CD1c-positive myeloid dendritic cell (primary cell): ENCODE data around the gene TMEM181.
"Not testable (repeated sequence)": the region's sequence is repeated elsewhere in the genome, so short reads cannot be mapped to it uniquely, and the experiment has no call there.

Source experiments
- DNase-seq: peaks from one replicate; pipeline ENCODE4 v3.0.0-alpha.2; 2016; ENCODE audit errors: extremely low spot score

TMEM181 gene

DNA sequence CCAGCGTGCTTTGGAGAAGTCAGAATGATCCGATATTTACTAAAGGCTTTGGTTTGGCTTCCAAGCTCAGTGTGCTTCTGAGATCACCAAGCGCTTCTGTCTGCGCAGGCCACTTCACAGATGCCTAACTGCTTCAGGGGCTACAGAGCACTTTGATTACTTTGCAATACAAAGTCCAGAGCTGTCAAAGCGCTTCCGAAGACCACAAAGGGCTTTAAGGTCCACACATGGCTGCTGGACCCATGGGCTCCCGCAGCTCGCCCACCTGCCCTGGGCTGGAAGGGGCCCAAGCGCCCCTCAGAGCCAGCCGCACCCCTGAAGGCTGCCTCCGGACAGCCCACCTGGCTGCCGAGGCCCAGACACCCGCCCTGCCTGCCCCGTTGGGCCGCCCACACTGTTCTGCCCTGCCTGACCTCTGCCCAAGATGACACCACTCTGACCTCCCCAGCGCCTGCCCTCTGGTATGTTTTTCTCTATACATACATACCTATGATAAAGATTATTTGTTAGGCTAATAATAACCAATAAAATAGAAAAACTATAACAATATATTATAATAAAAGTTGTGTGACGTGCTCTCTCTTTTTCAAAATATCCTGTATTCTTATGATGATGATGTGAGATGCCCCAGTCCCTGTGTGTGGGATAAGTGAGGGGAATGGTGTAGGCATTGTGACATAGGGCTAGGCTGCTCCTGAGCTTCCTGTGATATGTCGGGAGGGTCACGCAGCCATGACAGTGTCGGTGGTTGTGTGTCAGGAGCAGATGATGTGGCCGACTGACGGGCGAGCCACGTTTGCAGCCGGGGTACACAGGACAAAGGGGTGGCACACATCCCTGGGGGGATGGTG is 62.0 kb downstream of the TMEM181 start:
- no peak for DNase-seq

DNA sequence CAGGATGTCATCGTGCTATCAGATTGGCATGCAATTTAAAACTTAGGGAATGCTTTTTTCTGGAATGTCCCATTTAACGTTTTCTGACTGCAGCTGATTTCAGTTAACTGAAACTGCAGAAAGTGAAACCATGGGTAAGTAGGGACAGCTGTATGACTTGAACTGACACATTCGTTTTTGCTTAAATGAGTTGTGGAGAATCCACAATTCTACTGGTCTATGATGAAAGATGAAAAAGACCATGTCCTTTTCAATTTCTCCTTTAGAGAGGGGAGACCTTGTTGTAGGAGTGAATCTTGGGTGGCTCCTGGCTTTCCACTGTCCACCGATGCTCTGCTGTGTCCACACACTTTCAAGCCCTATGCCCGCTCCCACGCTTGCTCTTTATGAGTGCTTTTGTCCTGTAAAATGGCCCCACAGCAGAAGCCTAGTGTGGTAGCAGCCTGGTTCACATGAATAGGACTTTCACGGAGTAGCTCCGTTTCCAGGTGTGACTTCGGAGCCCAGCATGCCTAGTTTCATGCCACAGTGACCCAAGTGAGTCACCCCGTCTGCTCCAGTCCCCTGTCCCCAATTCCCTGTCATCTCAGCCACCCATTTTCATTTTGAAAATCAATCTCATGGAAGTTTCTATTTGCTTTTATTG is 62.8 kb downstream of the TMEM181 start:
- no peak for DNase-seq

DNA sequence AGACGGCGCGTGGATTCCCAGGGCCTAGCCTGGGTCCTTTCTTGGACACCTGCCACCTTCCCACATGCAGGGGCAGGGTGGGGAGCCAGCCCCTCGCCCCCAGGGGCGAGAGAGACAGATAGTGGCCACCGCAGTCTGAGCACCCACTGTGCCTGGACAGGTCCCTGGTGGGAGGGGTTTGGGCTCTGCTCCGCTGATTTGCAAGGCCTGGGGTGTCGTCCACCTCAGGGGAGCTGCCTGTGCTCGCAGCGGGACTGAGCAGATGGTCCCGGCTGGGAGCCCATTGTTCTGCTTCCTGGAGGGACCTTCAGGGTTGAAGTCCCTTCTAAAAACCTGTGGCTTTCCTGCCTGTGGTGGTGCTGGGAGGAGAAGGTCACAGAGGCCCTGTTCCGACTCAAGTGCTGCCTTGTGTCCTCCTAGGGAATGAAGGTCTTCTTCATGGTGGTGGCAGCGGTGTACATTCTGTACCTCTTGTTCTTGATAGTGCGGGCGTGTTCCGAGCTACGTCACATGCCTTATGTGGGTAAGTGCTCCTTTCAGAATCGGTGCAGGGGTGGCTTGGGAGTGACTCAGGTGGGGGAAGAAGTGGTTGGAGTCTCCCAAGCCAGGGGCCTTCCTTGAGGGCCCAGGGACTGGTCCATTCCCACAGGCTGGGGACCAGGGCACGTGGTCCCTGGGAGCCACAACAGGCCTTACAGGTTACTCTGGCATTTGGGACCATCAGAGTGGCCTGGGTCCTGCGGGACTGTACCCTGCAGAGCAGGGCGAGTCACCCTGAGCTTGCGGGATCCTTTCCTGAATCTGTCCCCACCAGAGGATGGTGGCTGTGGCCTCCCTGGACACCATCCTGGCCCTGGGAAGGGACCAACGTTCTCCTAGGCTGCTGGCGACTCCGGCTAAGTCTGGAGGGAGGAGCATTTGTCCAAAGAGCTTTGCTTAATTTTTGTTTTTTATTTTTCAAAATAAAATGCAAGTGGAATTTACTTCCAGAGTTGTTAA is 65.1 kb downstream of the TMEM181 start:
- no peak for DNase-seq

DNA sequence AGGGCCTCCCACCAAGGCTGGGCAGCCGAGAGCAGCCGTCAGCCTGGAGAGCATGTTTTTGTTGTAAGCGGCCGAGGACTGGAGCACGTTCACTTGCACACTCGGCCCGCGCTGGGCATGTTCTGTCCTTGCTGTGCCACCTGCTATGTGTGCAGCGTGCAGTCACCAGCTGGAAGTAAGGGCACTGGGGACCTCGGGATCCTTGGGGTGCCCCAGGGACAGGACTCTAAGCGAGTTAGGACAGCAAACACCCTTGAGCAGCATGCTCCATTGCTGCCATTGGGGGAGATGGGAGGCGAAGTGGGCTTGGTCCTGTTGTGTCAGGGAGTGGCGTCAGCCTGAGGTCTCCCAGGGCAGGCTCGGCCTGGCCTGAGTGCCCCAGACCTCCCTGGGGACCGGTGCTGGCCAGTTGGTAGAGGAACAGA is 66.0 kb downstream of the TMEM181 start:
- DNase-seq = no peak

DNA sequence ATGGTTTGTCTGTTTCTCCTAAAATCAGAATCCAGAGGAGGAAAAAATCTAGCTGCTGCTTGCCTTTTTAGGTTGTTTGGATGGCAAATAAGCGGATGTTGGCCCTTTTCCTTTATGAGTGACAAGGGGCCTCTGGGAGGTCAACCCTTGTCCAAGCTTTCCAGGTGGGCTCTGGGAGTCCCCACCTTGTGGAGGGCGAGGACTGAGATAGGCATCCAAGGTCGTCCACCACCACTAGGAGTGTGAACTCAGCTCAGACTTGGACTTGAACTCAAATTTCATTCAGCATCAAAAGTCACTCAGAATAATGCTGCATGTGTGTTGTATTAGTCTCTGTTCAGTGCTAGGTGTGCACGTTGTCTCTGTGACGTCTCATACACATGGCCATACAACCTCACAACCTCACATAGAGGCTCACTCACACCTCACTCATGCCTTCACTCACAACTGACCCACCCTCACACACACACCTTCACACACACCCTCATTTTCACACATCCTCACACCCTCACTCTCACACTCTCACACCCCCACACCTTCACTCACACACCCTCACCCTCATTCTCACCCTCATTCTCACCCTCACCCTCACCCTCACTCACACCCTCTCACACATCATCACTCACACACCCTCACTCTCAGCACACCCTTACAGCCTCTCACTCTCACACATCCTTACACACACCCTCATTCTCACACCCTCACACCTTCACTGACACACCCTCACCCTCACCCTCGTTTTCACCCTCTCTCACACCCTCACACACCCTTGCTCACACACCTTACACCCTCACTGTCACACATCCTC is 66.7 kb downstream of the TMEM181 start:
- no peak for DNase-seq

DNA sequence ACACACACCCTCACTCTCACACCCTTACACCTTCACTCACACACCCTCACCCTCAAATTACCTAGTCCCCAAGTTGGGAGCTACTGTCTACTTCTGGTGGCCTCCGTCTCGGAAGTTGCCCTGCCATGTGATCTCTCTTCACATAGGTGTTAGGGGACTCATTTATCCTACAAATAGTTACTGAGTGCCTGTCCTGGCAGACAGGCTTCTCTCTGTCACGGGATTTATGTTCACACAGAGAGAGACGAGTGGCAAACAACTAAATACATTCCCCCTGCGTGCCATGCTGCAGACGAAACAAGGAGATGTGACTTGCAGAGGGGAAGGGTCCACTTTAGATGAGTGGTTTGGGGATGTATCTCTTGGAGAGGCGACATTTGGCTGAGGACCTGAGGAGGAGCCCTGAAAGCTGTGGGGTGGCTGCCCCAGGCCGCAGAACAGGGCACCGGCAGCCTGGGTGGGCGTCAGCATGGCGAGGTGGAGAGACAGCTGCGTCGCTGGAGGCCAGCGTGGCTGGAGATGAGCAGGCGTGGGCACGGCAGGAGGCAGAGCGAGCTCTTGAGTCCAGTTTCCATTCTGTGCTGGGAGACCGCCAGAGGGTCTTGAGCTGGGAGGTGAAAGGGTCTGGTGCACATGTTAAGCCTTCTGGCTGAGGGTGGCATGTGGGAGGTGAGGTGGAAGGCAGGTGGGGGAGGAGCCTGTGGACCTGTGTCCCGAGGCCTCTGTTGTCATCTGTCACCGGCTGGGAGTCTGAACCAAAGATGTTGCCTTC is 67.5 kb downstream of the TMEM181 start:
- DNase-seq = no peak

DNA sequence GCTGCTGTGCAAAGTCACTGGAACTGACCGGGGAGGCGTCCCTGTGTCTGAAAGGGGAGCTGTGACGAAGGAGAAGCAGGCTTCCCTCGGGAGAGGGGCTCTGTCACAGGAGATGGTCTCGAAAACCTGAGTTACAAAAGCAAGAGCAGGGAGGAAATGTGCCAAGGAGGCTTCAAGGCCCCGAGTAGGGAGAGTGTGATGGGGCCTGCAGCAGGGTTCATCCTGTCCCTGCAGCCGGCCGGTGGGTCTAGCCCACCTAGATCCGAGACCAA is 68.0 kb downstream of the TMEM181 start:
- no peak for DNase-seq

DNA sequence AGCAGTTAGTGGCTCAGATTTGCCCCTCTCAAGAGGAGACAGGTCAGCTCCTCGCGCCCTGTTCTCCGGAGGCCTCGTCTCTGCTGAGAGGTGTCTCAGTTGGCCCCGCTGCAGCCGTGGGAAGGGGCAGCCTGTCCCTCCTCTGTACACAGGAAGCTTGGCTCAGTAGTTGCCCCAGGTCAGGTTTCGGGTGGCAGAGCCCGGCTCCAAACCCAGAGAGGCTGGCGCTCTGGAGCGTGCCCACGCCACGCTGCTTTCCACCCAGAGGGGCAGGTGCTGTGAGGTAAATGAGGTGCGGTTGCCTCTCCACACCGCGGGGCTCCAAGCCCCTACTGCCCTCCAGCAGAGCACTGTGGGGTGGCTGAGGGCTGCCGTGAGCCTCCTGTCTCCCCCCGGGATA is 68.7 kb downstream of the TMEM181 start:
- DNase-seq = no peak

DNA sequence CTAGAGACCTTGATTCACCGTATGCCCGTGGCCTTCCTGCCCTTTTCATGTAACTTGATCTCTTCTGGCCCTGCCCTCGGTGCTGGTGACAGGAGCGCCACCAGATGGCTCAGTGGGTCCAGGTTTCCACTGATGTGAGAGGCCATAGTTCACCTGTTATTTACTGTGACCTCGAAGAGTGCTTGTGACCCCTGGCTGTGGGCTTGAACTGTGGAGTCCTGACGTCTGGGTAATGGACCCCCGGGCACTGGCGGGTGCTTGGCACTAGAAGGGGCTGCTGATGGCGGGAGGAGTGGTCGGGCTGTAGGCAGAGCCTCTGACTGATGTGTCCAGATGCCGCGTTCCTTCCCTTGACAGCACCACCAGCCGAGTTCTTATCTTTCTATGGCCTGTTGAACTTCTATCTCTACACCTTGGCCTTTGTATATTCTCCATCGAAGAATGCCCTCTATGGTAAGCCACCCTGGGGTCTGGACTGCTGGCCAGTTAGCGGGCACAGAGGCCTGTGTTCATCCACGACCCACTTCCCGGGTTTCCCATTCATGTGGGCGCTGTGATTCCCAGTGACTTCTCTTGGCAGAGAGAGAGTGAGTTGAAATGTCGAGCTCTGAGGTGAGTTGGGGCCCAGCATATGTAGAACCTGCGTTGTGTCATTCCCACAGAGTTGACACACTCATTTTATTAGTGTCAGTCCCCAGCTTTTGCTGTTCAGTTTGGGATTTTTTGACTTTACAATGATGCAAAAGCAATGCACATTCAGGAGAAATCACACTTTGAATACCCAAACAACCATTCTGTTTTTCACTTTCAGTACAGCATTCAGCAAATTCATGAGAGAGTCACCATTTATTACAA is 69.7 kb downstream of the TMEM181 start:
- no peak for DNase-seq

DNA sequence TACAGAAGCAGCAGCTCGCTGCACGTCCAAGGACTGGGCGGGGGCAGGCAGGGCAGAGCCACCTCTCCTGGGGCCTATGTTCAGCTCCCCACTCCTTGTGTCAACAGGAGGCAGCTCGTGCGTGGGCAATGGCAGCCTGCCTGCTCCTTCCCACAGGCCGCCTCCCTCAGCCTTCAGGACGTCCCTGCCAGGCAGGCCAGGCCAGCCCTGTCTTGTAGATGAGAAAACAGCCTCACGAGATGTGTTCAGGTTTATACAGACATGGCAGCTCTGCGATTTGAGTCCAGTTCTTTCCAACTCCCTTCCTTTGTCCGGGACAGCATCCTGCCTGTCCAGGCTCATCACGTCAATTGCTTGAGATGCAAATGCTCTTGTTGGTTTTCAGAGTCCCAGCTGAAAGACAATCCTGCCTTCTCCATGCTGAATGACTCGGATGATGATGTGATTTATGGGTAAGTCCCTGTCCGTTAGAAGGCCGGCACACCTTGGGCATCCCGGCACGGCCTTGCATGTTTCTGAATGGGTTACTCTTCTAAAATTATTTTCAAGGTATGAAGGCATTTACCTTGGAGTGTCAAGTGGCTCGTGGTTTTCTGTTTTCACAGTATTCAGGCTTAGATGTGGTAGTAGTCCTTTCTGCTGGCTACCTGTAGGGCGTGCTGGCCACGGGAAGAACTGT is 71.2 kb downstream of the TMEM181 start:
- DNase-seq = no peak

DNA sequence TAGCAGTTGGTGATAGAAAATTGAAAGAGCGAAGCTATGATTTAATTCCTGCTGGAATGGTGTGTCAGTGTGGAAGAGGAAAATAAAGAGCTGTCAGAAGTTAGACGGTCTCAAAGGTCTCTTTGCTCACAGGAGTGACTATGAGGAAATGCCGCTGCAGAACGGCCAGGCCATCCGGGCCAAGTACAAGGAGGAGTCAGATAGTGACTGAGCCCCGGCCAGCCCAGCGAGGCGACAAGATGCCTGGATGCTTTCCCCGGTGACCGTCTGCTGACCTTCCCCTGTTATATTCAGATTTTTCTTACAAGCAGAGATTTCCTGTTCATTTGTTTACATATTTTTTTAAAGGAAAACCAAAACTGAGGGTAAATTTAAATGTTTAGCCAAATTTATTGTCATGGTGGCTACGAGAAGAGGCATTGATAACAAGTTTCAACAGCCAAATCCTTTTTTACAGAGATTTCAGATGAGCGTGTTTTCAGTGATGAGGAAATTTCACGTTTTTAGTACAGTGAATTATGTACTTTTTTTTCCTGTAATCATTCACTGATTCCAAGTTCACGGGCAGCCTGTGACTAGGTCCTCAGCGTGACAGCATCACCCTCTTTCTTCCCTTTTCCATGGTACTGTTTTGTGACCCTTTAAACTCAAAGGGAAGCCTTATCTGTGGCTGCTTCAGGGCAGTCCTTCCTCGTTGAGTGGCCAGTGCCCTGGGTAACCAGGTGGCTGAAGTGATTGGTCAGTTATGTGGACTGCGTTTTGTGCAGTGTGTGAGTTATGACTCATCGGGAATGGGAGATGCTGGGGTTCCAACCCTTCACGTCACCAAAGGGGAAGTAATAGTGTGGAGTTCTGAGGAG is 72.0 kb downstream of the TMEM181 start:
- DNase-seq = peak; percentile 78

DNA sequence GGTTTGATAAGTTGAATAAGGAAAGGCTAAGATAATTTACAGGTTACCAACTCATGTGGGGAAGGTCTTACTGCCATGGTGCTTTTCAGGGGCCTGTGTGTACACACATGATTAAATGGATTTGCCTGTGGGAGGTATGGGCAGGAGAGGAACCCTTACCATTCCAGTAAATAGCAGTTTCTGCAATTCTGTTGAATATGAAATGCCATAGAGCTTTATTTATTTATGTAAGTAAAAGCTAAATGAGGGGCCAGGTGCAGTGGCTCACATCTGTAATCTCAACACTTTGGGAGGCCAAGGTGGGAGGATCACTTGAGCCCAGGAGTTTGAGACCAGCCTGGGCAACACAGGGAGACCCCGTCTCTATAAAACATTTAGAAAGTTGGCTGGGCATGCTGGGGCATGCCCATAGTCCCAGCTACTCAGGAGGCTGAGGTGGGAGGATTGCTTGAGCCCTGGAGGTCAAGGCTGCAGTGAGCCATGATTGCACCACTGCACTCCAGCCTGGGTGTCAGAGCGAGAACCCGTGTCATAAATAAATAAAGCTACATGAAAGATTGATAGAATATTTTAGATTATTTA is 72.7 kb downstream of the TMEM181 start:
- DNase-seq = not testable (repeated sequence)

DNA sequence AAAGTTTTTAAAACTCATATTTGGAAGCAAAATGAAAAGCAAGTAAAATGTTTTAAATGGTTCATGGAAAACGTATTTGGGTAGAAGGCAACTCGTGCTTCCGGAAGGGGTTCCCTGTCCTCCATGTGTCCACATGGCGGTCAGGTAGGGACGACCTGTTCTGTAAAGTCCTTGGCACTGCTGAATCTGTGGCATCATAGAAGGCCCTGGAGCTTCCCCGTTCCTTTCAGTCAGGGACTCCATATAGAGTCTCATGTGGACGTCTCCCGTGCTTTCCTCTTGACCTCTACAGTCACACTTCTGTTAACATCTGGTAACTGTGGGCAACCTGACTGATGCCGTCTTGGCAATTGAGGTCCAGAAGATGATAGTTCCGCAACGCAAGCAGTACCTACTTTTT is 73.2 kb downstream of the TMEM181 start:
- no peak for DNase-seq

DNA sequence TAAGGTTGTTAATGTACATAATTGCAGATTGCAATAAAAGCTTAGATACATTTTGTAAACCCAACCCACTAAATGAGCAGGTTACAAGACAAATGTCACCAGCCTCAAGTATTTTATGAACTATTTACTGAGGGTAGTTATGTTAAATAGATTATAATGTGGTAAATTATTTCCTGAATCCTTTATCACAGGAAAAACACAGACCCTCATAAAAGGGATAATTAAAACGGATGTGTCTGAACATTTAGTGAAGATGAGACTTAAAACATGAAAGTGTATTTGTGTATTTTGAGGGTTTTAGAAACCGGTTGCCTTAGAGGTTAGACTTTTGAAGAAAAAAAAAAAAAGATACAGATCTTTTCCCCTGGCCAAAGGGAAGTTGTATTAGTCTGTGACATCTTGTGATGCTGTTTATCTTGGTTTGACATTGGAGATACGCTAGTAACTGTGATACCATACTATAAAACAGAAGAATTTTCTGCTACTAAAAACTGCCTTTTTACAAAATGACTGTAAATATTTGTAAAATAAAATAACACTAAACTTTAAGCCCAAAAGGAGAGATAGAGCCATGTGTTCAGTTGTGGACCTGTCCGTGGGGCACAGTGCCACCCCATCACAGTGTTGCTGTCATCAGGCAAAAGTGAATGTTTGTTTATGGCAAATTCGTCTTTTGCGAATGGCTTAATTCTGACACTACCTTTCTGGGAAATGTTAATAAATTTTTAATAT is 75.0 kb downstream of the TMEM181 start:
- DNase-seq = no peak

DNA sequence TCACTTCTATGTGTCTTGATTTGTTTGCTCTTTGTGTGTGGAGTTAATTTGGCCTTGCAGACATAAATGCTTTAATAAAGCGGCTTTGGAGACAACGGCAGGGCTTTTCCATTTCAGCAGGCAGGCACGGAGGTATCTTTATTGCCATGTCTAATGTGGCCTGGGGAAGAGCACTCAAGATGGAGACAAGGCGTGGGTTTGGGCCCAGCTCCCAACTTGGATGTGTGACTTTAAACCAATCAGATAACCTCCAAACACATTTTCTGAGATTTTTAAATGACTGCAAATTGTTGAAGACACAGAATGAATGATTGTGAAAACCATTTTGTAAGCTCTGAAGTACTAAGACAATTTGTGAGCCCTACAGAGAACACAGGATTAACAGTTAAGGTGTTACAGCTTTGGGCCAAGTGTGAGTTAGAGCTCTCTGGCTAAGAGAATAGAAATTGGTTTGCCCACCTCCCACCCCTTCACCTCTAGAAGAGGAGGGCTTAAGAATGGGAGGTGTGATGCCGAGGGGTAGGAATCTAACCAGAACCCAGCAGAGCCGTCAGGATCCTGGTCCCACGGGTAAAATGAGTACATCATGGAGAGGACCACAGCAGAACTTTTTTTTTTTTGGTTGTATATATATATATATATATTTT is 75.7 kb downstream of the TMEM181 start:
- DNase-seq = no peak

DNA sequence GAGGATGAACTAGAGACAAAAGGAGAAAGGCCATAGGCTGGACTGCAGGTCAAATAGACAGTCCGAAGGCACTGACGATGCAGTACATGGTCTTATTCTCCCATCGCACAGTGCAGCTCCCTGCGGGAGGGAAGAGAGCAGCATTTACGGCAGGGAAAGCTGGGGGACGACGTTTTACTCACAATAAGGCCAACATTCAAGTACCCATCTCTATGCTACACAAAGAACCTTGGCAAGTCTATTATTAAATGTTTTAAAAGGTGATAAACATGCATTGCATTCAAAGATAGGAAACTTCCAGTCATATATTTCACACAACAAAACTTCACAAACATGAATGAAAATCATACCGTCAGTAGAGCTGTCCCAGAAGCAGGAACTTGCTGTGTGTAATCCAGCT is 76.9 kb downstream of the TMEM181 start:
- DNase-seq = no peak
